ENCODE data around the gene UNKL.

DNA sequence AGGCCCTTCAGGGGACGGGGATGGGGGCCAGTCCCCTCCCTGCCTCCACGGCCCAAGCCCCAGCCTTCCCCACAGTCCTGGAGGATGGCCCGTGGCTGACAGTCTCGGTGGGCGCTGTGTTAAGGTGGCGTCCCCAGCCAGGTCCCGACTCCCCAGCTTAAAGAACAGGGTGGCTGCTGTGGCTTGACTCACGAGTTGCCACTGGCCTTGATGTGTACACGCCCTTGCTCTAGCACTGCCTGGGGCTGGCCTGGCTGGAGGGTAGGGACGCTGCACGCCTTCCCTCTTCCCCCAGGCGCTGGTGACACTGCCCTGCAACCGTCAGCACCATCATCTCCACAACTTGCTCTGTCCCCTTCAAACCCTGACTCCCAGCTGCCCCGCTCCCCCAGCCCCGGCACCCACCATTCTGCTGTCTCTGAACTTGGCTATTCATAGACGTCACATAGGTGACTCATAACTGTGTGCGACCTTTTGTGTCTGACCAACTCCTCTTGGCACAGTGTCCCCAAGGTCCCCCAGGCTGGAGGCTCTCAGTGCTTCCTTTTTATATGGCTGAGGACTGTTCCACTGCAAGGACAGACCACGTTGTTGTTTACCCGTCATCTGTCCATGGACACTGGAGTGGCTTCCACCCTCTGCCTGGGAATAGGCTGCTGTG, 56.5 kb downstream of the UNKL start:
- TF ChIP-seq FOSL1 (IDR thresholded peaks at IDR 0.05; ENCODE audit: insufficient read depth, low read depth, low read length) (no peak), BACH1 (IDR thresholded peaks at IDR 0.05; ENCODE audit: low read length) (no peak), POLR2AphosphoS5 (IDR thresholded peaks at IDR 0.05; ENCODE audit: low read depth, low read length) (no peak)
- TF ChIP-seq, protein P1, sequence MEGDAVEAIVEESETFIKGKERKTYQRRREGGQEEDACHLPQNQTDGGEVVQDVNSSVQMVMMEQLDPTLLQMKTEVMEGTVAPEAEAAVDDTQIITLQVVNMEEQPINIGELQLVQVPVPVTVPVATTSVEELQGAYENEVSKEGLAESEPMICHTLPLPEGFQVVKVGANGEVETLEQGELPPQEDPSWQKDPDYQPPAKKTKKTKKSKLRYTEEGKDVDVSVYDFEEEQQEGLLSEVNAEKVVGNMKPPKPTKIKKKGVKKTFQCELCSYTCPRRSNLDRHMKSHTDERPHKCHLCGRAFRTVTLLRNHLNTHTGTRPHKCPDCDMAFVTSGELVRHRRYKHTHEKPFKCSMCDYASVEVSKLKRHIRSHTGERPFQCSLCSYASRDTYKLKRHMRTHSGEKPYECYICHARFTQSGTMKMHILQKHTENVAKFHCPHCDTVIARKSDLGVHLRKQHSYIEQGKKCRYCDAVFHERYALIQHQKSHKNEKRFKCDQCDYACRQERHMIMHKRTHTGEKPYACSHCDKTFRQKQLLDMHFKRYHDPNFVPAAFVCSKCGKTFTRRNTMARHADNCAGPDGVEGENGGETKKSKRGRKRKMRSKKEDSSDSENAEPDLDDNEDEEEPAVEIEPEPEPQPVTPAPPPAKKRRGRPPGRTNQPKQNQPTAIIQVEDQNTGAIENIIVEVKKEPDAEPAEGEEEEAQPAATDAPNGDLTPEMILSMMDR (IDR thresholded peaks at IDR 0.05; ENCODE audit: control extremely low read depth in 1 of 3, insufficient read depth in 1 of 3, low read depth in 1 of 3, low read length in 3 of 3), result no peak
- TF ChIP-seq, protein P2, sequence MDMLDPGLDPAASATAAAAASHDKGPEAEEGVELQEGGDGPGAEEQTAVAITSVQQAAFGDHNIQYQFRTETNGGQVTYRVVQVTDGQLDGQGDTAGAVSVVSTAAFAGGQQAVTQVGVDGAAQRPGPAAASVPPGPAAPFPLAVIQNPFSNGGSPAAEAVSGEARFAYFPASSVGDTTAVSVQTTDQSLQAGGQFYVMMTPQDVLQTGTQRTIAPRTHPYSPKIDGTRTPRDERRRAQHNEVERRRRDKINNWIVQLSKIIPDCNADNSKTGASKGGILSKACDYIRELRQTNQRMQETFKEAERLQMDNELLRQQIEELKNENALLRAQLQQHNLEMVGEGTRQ (IDR thresholded peaks at IDR 0.05; ENCODE audit: low read length), result no peak
